H9 (cell line): ENCODE results near the gene LRP2. TPM values are rescaled to one million over a fixed set of nuclear protein-coding genes. Genes with fewer than 3 reads are reported as not detected.

Experiments used
- DNase-seq: peaks from one replicate; pipeline ENCODE4 v3.0.0-alpha.2; 2017
- H2AFZ ChIP-seq: one replicate; pipeline ENCODE4 v1.6.1; 2013; ENCODE audit warnings: mild to moderate bottlenecking, low read length, control low read depth, moderate library complexity
- H2AK5ac ChIP-seq: 2 replicates; pipeline ENCODE4 v1.6.1; 2013; ENCODE audit warnings: low read length, control low read depth, mixed read lengths; ENCODE audit not compliant: insufficient read length
- H2BK120ac ChIP-seq: one replicate; pipeline ENCODE4 v1.6.1; 2013; ENCODE audit warnings: low read depth, mild to moderate bottlenecking, low read length, control low read depth, inconsistent platforms; ENCODE audit not compliant: poor library complexity, severe bottlenecking
- H2BK12ac ChIP-seq: 2 replicates; pipeline ENCODE4 v1.6.1; 2013; ENCODE audit warnings: low read length, control low read depth, mixed read lengths, low read depth; ENCODE audit not compliant: insufficient read length
- H2BK15ac ChIP-seq: 2 replicates; pipeline ENCODE4 v1.6.1; 2013; ENCODE audit warnings: low read depth, low read length, control low read depth
- H2BK20ac ChIP-seq: one replicate; pipeline ENCODE4 v1.6.1; 2013; ENCODE audit warnings: low read depth, mild to moderate bottlenecking, low read length, control low read depth, inconsistent platforms; ENCODE audit not compliant: poor library complexity, severe bottlenecking
- H2BK5ac ChIP-seq: 2 replicates; pipeline ENCODE4 v1.6.1; 2013; ENCODE audit warnings: low read length, control low read depth, mixed read lengths; ENCODE audit not compliant: insufficient read length
- H3K14ac ChIP-seq: 2 replicates; pipeline ENCODE4 v1.6.1; 2013; ENCODE audit warnings: low read length, control low read depth; ENCODE audit not compliant: insufficient read depth
- H3K18ac ChIP-seq: 2 replicates; pipeline ENCODE4 v1.6.1; 2013; ENCODE audit warnings: low read depth, mild to moderate bottlenecking, mixed read lengths, low read length, control low read depth; ENCODE audit not compliant: insufficient read length
- H3K23ac ChIP-seq: 2 replicates; pipeline ENCODE4 v1.6.1; 2013; ENCODE audit warnings: low read length, control low read depth, mixed read lengths, low read depth; ENCODE audit not compliant: insufficient read length
- H3K23me2 ChIP-seq: 2 replicates; pipeline ENCODE4 v1.6.1; 2013; ENCODE audit warnings: low read depth, mild to moderate bottlenecking, mixed read lengths, low read length, control low read depth; ENCODE audit not compliant: insufficient read length, poor library complexity, severe bottlenecking
- H3K27ac ChIP-seq: 2 replicates; pipeline ENCODE4 v1.5.1; 2013; ENCODE audit warnings: low read length, control low read depth, mixed read lengths, low read depth; ENCODE audit not compliant: insufficient read length
- H3K27me3 ChIP-seq: 2 replicates; pipeline ENCODE4 v1.6.1; 2013; ENCODE audit warnings: low read length, control low read depth, inconsistent platforms; ENCODE audit not compliant: insufficient read depth
- H3K4ac ChIP-seq: 2 replicates; pipeline ENCODE4 v1.6.1; 2013; ENCODE audit warnings: low read depth, mild to moderate bottlenecking, control low read depth, inconsistent platforms, low read length, moderate library complexity
- H3K4me1 ChIP-seq: 2 replicates; pipeline ENCODE4 v1.6.1; 2013; ENCODE audit warnings: low read length, control low read depth, inconsistent platforms; ENCODE audit not compliant: insufficient read depth
- H3K4me2 ChIP-seq: 2 replicates; pipeline ENCODE4 v1.6.1; 2013; ENCODE audit warnings: low read length, control low read depth, mixed read lengths; ENCODE audit not compliant: insufficient read length, insufficient read depth
- H3K56ac ChIP-seq: 2 replicates; pipeline ENCODE4 v1.6.1; 2013; ENCODE audit warnings: low read depth, mild to moderate bottlenecking, mixed read lengths, low read length, control low read depth; ENCODE audit not compliant: insufficient read length
- H3K79me1 ChIP-seq: 2 replicates; pipeline ENCODE4 v1.6.1; 2013; ENCODE audit warnings: low read depth, mild to moderate bottlenecking, moderate library complexity, low read length, control low read depth, inconsistent platforms; ENCODE audit not compliant: insufficient read depth, poor library complexity, severe bottlenecking
- H3K79me2 ChIP-seq: 2 replicates; pipeline ENCODE4 v1.6.1; 2013; ENCODE audit warnings: low read length, control low read depth, inconsistent platforms; ENCODE audit not compliant: insufficient read depth
- H3K9ac ChIP-seq: 2 replicates; pipeline ENCODE4 v1.6.1; 2013; ENCODE audit warnings: low read length, control low read depth, mixed read lengths; ENCODE audit not compliant: insufficient read length; ENCODE audit errors: extremely low read depth
- H3K9me3 ChIP-seq: one replicate; pipeline ENCODE4 v1.6.1; 2013; ENCODE audit warnings: low read depth, low read length, inconsistent platforms; ENCODE audit not compliant: control insufficient read depth
- H3T11ph ChIP-seq: one replicate; pipeline ENCODE4 v1.6.1; 2013; ENCODE audit warnings: mild to moderate bottlenecking, low read length, control low read depth, inconsistent platforms
- H4K20me1 ChIP-seq: one replicate; pipeline ENCODE4 v1.6.1; 2013; ENCODE audit not compliant: control insufficient read depth, insufficient read length, insufficient read depth
- H4K5ac ChIP-seq: 2 replicates; pipeline ENCODE4 v1.6.1; 2013; ENCODE audit warnings: low read depth, mild to moderate bottlenecking, mixed read lengths, low read length, control low read depth; ENCODE audit not compliant: insufficient read length
- H4K8ac ChIP-seq: replicated peaks from 2 replicates; pipeline ENCODE4 v1.6.1; 2013; ENCODE audit warnings: low read length, control low read depth, mixed read lengths, low read depth; ENCODE audit not compliant: insufficient read length
- H4K91ac ChIP-seq: 2 replicates; pipeline ENCODE4 v1.6.1; 2013; ENCODE audit warnings: low read depth, mild to moderate bottlenecking, moderate library complexity, mixed read lengths, low read length, control low read depth; ENCODE audit not compliant: insufficient read length
- H3K27ac Mint-ChIP-seq, 3 experiments: 2 replicates in 2 of 3; 3 replicates in 1 of 3; pipeline ENCODE4 v1.8.0; 2020 to 2021; ENCODE audit warnings: mixed read lengths in 3 of 3, mild to moderate bottlenecking in 1 of 3, moderate library complexity in 1 of 3
- H3K27me3 Mint-ChIP-seq: 2 replicates; pipeline ENCODE4 v1.8.0; 2021; ENCODE audit warnings: low read depth, mild to moderate bottlenecking, moderate library complexity, mixed read lengths
- H3K36me3 Mint-ChIP-seq, 3 experiments: 2 replicates in 2 of 3; 3 replicates in 1 of 3; pipeline ENCODE4 v1.8.0; 2020 to 2021; ENCODE audit warnings: low read depth in 3 of 3, mixed read lengths in 3 of 3; ENCODE audit not compliant: insufficient read depth in 1 of 3
- H3K4me1 Mint-ChIP-seq, 2 experiments: 2 replicates each; pipeline ENCODE4 v1.8.0; 2020; ENCODE audit warnings: mixed read lengths in 2 of 2
- H3K4me3 Mint-ChIP-seq, 2 experiments: 2 replicates in 1 of 2; 3 replicates in 1 of 2; pipeline ENCODE4 v1.8.0; 2020 to 2021; ENCODE audit warnings: mild to moderate bottlenecking in 2 of 2, mixed read lengths in 2 of 2, moderate library complexity in 1 of 2
- H3K9me3 Mint-ChIP-seq, 2 experiments: 2 replicates in 1 of 2; 3 replicates in 1 of 2; pipeline ENCODE4 v1.8.0; 2020; ENCODE audit warnings: mild to moderate bottlenecking in 2 of 2, mixed read lengths in 2 of 2, moderate library complexity in 1 of 2
- WGBS: extraction: QIAGEN DNeasy Blood & Tissue Kit; methylation state at CpG from one replicate; pipeline ENCODE4 v1.1.7; 2013; ENCODE audit warnings: missing lambda C conversion rate, low lambda C conversion rate, mixed read lengths; ENCODE audit not compliant: insufficient read length; ENCODE audit errors: extremely low coverage; 5-methylcytosine and 5-hydroxymethylcytosine counted together
- total RNA-seq: library from RNA; stranded (reverse); gene quantifications from 2 replicates; pipeline ENCODE4 v1.2.1, GENCODE V29; 2021
- TF ChIP-seq, protein P1 (sequence below): fragments of 200-600 bp; sonication (generic); conservative IDR thresholded peaks from 3 replicates; pipeline ENCODE4 v1.8.0; 2021; ENCODE audit warnings: antibody characterized with exemption, mild to moderate bottlenecking

The LRP2 gene
- total RNA-seq, 1 experiment from 2014 or later = 1.4 TPM

DNA sequence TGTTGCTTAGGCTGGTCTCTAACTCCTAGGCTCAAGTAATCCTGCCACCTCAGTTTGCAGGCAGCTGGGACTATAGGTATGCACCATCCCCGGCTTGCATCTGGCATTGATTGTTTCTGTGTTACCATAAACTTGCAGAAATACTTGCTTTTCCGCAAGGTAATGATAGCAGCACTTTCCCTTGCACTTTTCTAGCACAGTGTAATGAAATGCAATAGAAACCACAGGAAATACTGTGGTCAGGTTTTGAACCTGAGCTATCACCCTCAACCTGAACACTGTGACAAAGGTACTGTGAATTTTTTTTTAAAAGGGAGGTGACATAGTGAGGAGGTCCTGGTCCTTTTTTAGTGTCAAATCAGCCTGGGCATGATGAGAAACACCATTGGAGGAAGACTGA lies 254.7 kb downstream of the LRP2 start:
- Histone ChIP-seq H2BK15ac (no peak overlapping the region), H3K9me3 (no peaks in the 10 kb centered on the region), H2AK5ac (no peak overlapping the region), H4K20me1 (no peaks in the 10 kb centered on the region), H3K14ac (no peak overlapping the region), H2BK5ac (no peak overlapping the region), H3K4me1 (0 out of 2 replicates have a peak, but pooled peaks cover 2% of the 10 kb centered on the region), H3K9ac (no peak overlapping the region), H3K56ac (no peak overlapping the region), H4K5ac (no peak overlapping the region), H3K4ac (no peak overlapping the region), H3K4me2 (no peak overlapping the region), H2AFZ (no peak overlapping the region), H2BK12ac (no peak overlapping the region), H4K91ac (no peak overlapping the region), H3K79me1 (no peaks in the 10 kb centered on the region), H3K23ac (no peak overlapping the region), H4K8ac (no peak overlapping the region), H3K27me3 (no peaks in the 10 kb centered on the region), H3K27ac (no peak overlapping the region), H3K18ac (no peak overlapping the region), H3K79me2 (no peaks in the 10 kb centered on the region), H2BK20ac (no peak overlapping the region), H2BK120ac (no peak overlapping the region), H3T11ph (no peak overlapping the region), H3K23me2 (no peaks in the 10 kb centered on the region)
- Mint-ChIP-seq H3K4me1 (peaks cover 10 to 13% of the 10 kb centered on the region in 2 experiments), H3K4me3 (no peak overlapping the region), H3K36me3 (no peaks in the 10 kb centered on the region), H3K9me3 (no peaks in the 10 kb centered on the region), H3K27me3 (peaks cover 16% of the 10 kb centered on the region), H3K27ac (no peak overlapping the region)
- DNase-seq = no peak
- no CpG with 5 or more reads among the region's 2 CpGs for WGBS
- TF ChIP-seq, protein P1, sequence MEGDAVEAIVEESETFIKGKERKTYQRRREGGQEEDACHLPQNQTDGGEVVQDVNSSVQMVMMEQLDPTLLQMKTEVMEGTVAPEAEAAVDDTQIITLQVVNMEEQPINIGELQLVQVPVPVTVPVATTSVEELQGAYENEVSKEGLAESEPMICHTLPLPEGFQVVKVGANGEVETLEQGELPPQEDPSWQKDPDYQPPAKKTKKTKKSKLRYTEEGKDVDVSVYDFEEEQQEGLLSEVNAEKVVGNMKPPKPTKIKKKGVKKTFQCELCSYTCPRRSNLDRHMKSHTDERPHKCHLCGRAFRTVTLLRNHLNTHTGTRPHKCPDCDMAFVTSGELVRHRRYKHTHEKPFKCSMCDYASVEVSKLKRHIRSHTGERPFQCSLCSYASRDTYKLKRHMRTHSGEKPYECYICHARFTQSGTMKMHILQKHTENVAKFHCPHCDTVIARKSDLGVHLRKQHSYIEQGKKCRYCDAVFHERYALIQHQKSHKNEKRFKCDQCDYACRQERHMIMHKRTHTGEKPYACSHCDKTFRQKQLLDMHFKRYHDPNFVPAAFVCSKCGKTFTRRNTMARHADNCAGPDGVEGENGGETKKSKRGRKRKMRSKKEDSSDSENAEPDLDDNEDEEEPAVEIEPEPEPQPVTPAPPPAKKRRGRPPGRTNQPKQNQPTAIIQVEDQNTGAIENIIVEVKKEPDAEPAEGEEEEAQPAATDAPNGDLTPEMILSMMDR = no peak
